HepG2 (cell line): ENCODE data around the gene GFY. TPM values are rescaled to one million over a fixed set of nuclear protein-coding genes. Genes with fewer than 3 reads are reported as not detected.
A peak's percentile ranks its signal among the peaks of the same experiment; 100 is the strongest.

Experiments
- ARNT2 ChIP-seq: sonication (generic); formaldehyde crosslinking; IDR thresholded peaks from 2 replicates; pipeline ENCODE4 v1.8.0; 2022; ENCODE audit warnings: mild to moderate bottlenecking, low read depth, missing genetic modification reagents, moderate library complexity
- CBX1 ChIP-seq: IDR thresholded peaks from one replicate; pipeline ENCODE4 v1.6.1; 2016; ENCODE audit warnings: antibody characterized with exemption, low read depth
- ELF3 ChIP-seq: IDR thresholded peaks from 2 replicates; pipeline ENCODE4 v1.6.1; 2016; ENCODE audit warnings: missing genetic modification reagents, missing compliant biosample characterization
- ERF ChIP-seq: IDR thresholded peaks from 2 replicates; pipeline ENCODE4 v1.6.1; 2018; ENCODE audit warnings: missing biosample characterization, missing genetic modification reagents
- FUBP1 ChIP-seq: sonication (generic); formaldehyde crosslinking; IDR thresholded peaks from 2 replicates; pipeline ENCODE4 v1.5.1; 2020; ENCODE audit warnings: missing genetic modification reagents, mild to moderate bottlenecking, borderline replicate concordance
- HMGA1 ChIP-seq: sonication (generic); formaldehyde crosslinking; conservative IDR thresholded peaks from 2 replicates; pipeline ENCODE4 v1.4.0; 2020; ENCODE audit warnings: missing genetic modification reagents
- KLF13 ChIP-seq: sonication (generic); formaldehyde crosslinking; IDR thresholded peaks from 2 replicates; pipeline ENCODE4 v1.4.0; 2020; ENCODE audit warnings: mild to moderate bottlenecking, missing genetic modification reagents
- KLF16 ChIP-seq, 2 experiments: sonication (generic) in 1 of 2; formaldehyde crosslinking in 1 of 2; IDR thresholded peaks; 2 replicates each; pipeline versions ENCODE4 v1.6.1 to v1.8.0; 2016 to 2023; ENCODE audit warnings: missing genetic modification reagents in 2 of 2, missing compliant biosample characterization in 1 of 2
- MEIS2 ChIP-seq: sonication (generic); formaldehyde crosslinking; IDR thresholded peaks from 2 replicates; pipeline ENCODE4 v1.9.0; 2021; ENCODE audit warnings: mild to moderate bottlenecking, missing genetic modification reagents
- MIER3 ChIP-seq: IDR thresholded peaks from 2 replicates; pipeline ENCODE4 v1.6.1; 2016; ENCODE audit warnings: missing compliant biosample characterization, borderline replicate concordance
- PHF21A ChIP-seq: sonication (generic); formaldehyde crosslinking; IDR thresholded peaks from 2 replicates; pipeline ENCODE4 v1.5.0; 2020; ENCODE audit warnings: mild to moderate bottlenecking, missing genetic modification reagents
- POLR2AphosphoS2 ChIP-seq: IDR thresholded peaks from 2 replicates; pipeline ENCODE4 v1.6.1; 2011; ENCODE audit warnings: low read depth, low read length, improper control_type of control experiment
- RARG ChIP-seq: sonication (generic); formaldehyde crosslinking; IDR thresholded peaks from 2 replicates; pipeline ENCODE4 v1.4.0; 2020; ENCODE audit warnings: low read depth, mild to moderate bottlenecking, missing genetic modification reagents
- REST ChIP-seq, 2 experiments: IDR thresholded peaks; 2 replicates each; pipeline ENCODE4 v1.6.1; 2011 to 2012; ENCODE audit warnings: low read length in 2 of 2, borderline replicate concordance in 1 of 2, low read depth in 1 of 2, mild to moderate bottlenecking in 1 of 2, moderate library complexity in 1 of 2
- SIN3A ChIP-seq: IDR thresholded peaks from 2 replicates; pipeline ENCODE4 v1.6.1; 2011; ENCODE audit warnings: low read depth, mild to moderate bottlenecking, control low read depth, low read length, borderline replicate concordance
- THAP8 ChIP-seq: sonication (generic); formaldehyde crosslinking; IDR thresholded peaks from 2 replicates; pipeline ENCODE4 v1.5.1; 2020; ENCODE audit warnings: missing genetic modification reagents, mild to moderate bottlenecking, borderline replicate concordance
- ZBTB38 ChIP-seq: sonication (generic); formaldehyde crosslinking; IDR thresholded peaks from 2 replicates; pipeline ENCODE4 v1.5.1; 2020; ENCODE audit warnings: mild to moderate bottlenecking, missing genetic modification reagents
- ZFP62 ChIP-seq: sonication (generic); formaldehyde crosslinking; IDR thresholded peaks from 2 replicates; pipeline ENCODE4 v1.4.0; 2020; ENCODE audit warnings: missing genetic modification reagents
- ZFX ChIP-seq: sonication (generic); formaldehyde crosslinking; IDR thresholded peaks from 2 replicates; pipeline ENCODE4 v1.4.0; 2020; ENCODE audit warnings: mild to moderate bottlenecking, low read depth, missing genetic modification reagents, moderate library complexity
- ZNF335 ChIP-seq: sonication (generic); formaldehyde crosslinking; IDR thresholded peaks from 2 replicates; pipeline ENCODE4 v1.4.0; 2020; ENCODE audit warnings: missing genetic modification reagents
- ZNF619 ChIP-seq: sonication (generic); formaldehyde crosslinking; IDR thresholded peaks from 2 replicates; pipeline ENCODE4 v1.4.0; 2020; ENCODE audit warnings: mild to moderate bottlenecking, missing genetic modification reagents
- ZNF784 ChIP-seq: sonication (generic); formaldehyde crosslinking; IDR thresholded peaks from 2 replicates; pipeline ENCODE4 v1.5.1; 2020; ENCODE audit warnings: missing genetic modification reagents, mild to moderate bottlenecking, borderline replicate concordance
- ZNF83 ChIP-seq: sonication (generic); formaldehyde crosslinking; IDR thresholded peaks from 2 replicates; pipeline ENCODE4 v1.4.0; 2020; ENCODE audit warnings: missing genetic modification reagents, mild to moderate bottlenecking, borderline replicate concordance
- ZSCAN30 ChIP-seq: sonication (generic); formaldehyde crosslinking; IDR thresholded peaks from 2 replicates; pipeline ENCODE4 v1.5.0; 2020; ENCODE audit warnings: mild to moderate bottlenecking, missing genetic modification reagents
- polyA plus RNA-seq, 8 experiments: library from polyadenylated mRNA; depleted of rRNA in 3 of 8; stranded (reverse) in 7 of 8; unstranded in 1 of 8; fragments of >200 nt; fragmentation: Illumina TruSeq in 4 of 8; extraction: Trizol in 4 of 8; gene quantifications; 2 replicates each; pipeline versions ENCODE4 v1.2.1 to v1.2.3, GENCODE V29; 2011 to 2016; ENCODE audit warnings: low read depth in 4 of 8, missing spikeins in 1 of 8, mixed read lengths in 1 of 8; ENCODE audit not compliant: insufficient read depth in 1 of 8
- total RNA-seq, 5 experiments: library from RNA; depleted of rRNA; stranded (reverse); fragments of >200 nt; fragmentation: Illumina TruSeq; extraction: Trizol; gene quantifications; 2 replicates each; pipeline ENCODE4 v1.2.3, GENCODE V29; 2016; ENCODE audit warnings: low read depth in 1 of 5

Gene GFY
- total and polyA plus RNA-seq, 2 of the 13 experiments (the other 11 are each of a cell fraction or from before 2014, with no cell fraction given): not detected

- TF ChIP-seq ZNF83 (CRISPR knock-in tag) (no peak), CBX1 (peak; percentile 72), HMGA1 (CRISPR knock-in tag) (no peak), FUBP1 (CRISPR knock-in tag) (no peak), KLF16 (CRISPR knock-in tag; IDR thresholded peaks at IDR 0.05) (peak in 1 of 2 experiments; percentile 59; a peak in 1 of 4 replicates), ZFP62 (CRISPR knock-in tag) (no peak), ZFX (CRISPR knock-in tag) (peak; percentile 72; the same call in 1 of the 2 replicates), THAP8 (CRISPR knock-in tag) (no peak), ERF (CRISPR knock-in tag) (peak; percentile 68; the same call in 1 of the 2 replicates), ZNF619 (CRISPR knock-in tag) (no peak), ELF3 (peak; percentile 83), RARG (CRISPR knock-in tag) (no peak), ZBTB38 (0 out of 2 replicates have a peak, but pooled peaks have one; percentile 31), POLR2AphosphoS2 (no peak), REST (IDR thresholded peaks at IDR 0.05; ENCODE audit: borderline replicate concordance in 1 of 2, low read depth in 1 of 2, low read length in 2 of 2) (no peak), MIER3 (no peak), ZNF335 (no peak), PHF21A (CRISPR knock-in tag) (0 out of 2 replicates have a peak, but pooled peaks have one; percentile 35), ZSCAN30 (CRISPR knock-in tag) (no peak), ZNF784 (no peak), MEIS2 (CRISPR knock-in tag) (peak; percentile 96), SIN3A (peak; percentile 94; the same call in 1 of the 2 replicates), KLF13 (CRISPR knock-in tag) (no peak), ARNT2 (peak; percentile 64; the same call in 1 of the 2 replicates)
Measured at GRCh38 chr19:49451430-49452181, 26.4 kb downstream of the GFY start, which contains the start of gene PIH1D1 (continued).
